ENCODE measurements around the gene STUB1.

Gene STUB1

DNA sequence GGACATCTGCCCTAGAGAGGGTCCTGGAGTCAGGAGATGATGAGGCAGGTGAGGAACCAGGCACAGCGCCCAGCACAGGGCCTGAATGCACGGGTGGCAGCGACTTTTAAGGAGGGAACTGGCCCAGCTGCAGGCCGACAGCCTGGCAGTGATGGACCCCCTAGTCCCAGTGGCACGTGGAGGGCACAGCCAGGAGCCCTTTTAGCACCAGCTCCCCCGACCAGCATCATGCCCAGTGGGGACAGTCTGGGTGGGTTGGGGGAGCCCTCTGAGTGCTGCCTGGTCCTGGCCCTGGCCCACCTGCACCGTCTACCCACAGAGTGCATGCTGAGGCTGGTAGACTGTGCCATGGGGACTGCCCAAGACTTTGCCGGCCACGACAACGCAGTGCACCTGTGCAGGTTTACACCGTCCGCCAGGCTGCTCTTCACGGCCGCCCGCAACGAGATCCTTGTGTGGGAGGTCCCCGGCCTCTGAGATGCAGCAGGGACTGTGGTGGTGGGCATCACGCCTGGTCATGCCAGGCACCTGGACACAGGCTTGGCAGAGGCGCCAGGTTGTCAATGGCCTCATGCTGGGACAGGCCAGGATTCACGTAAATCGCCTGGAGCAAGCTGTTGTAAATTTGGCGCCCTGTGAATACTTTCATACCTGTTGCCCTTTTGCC is 13.0 kb upstream of the STUB1 start:
- no peak for DNase-seq (ENCODE audit: low read depth)

DNA sequence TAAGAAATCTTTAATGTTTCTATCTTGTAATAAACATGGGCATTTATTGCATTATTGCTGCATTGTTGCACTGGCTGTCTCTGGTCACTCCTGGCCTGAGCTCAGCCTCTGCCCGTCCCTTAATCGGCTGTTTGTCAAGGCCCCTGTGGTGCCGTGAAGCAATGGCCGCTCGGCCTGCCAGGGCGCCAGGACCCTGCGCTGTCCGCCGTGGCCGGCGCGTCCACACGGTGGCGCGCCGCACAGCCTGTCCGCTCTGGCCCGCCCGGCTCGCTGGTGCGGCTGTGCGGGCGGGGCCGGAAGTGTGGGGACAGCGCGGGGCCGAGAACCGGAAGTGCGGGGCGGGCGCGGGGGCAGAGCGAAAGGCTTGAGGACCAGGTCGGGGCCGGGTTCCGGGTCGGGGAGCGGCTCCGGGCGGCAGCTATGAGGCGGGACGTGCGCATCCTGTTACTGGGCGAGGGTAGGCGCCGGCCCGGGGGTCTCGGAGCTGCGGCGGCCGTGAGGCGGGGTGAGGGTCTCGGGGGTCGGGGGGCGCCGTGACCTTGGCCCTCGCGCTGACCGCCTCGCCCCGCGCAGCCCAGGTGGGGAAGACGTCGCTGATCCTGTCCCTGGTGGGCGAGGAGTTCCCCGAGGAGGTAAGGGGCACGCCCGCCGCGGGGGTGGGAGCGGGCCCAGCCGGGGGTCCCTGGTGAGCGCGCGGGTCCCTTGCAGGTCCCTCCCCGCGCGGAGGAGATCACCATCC is 12.3 kb upstream of the STUB1 start, which contains the start of gene RHOT2:
Gene RHOT2, plus strand, starts transcription at position 353 of the 739 bp plus-strand sequence. Its CDS starts 68 bp downstream, at position 421.
- peak; percentile 90 for DNase-seq (ENCODE audit: low read depth)

GRCh38 chr16:668519-669171 is 11.6 kb upstream of the STUB1 start:
- DNase-seq (ENCODE audit: low read depth): peak; percentile 17

DNA sequence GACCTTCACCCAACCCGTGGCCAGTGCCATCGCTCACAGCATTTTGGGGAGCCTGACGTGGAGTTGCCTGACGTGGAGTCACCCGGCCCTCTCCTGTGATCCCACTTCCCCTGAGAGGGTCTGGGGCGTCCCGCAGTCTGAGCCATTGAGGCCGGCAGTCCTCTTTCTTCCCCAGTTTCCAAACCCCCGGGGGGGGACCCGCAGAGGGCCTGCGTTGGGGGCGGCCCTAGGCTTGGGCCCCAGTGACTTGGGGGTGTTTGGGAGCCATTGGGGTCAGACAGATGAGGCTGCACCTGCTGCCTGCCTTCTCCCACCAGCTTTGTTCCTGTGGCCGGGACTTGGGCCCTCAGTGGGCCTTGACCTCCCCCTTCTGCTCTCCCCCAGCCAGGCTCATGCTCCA is 10.5 kb upstream of the STUB1 start:
- no peak for DNase-seq (ENCODE audit: low read depth)

- DNase-seq (ENCODE audit: low read depth): no peak
Measured at GRCh38 chr16:670485-671352, 9.5 kb upstream of the STUB1 start.

DNA sequence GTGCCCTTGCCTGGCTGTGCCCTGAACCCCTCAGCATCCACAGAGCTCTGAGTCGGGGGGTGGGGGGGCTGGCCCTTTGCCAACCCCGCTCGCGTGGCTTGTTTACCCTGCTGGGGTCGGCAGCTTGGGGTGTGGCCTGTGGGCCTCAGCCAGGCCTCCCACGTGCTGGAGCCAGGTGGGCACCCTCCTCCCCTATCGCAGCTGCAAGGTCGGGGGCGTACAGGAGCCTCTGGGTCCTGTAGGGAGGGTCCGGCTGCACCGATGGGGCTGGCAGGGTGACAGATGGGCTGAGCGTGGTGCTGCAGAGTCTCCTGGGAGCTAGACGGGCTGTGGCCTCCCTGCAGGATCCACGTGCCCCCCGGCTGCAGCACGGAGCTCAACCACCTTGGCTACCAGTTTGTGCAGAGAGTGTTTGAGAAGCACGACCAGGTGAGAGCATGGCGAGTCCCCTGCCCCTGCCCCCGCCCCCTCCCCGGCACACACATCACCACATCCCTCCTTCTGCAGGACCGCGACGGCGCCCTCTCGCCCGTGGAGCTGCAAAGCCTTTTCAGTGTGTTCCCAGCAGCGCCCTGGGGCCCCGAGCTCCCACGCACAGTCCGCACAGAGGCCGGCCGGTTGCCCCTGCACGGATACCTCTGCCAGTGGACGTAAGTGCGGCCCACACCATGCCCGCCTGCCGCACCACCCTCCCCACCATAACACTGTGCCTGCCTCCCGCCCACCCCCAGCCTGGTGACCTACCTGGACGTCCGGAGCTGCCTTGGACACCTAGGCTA is 8.7 kb upstream of the STUB1 start:
- no peak for DNase-seq (ENCODE audit: low read depth)

DNA sequence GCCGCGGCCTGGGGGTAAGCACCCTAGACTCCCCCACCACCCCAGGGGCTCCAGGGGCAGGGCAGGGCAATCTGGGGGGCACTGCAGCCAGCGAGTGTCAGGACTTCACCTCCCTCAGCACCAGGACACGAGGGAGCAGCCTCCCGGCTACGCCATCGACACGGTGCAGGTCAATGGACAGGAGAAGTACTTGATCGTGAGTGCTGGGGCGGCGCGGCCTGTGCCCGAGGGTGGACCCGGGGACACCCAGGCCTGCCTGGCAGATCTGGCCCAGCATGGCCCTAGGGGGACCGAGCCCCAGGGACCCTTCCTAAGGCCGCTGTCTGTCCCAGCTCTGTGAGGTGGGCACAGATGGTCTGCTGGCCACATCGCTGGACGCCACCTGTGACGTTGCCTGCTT is 7.8 kb upstream of the STUB1 start:
- DNase-seq (ENCODE audit: low read depth): no peak

GRCh38 chr16:672851-673250 is 7.4 kb upstream of the STUB1 start:
- DNase-seq (ENCODE audit: low read depth): no peak

DNA sequence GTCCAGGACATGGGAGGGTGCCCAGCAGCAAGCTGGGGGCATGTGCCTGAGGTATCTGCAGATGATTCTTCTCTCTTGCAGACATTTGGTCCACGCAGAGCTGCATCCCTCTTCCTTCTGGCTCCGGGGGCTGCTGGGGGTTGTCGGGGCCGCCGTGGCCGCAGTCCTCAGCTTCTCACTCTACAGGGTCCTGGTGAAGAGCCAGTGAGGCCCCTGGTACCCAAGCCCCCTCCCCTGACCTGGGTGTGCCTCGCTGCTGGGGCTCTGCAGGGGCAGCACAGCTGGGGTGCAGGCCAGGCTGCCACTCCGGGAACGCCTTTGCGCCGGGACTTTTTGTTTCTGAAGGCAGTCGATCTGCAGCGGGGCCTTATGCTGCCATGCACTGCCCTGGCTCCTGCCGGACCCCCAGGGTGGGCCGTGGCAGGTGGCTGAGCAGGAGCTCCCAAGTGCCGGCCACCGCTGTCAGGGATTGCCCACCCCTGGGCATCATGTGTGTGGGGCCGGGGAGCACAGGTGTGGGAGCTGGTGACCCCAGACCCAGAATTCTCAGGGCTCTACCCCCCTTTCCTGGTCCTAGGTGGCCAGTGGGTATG is 6.7 kb upstream of the STUB1 start:
- no peak for DNase-seq (ENCODE audit: low read depth)

GRCh38 chr16:674214-674881 is 5.9 kb upstream of the STUB1 start:
- DNase-seq (ENCODE audit: low read depth): no peak

DNA sequence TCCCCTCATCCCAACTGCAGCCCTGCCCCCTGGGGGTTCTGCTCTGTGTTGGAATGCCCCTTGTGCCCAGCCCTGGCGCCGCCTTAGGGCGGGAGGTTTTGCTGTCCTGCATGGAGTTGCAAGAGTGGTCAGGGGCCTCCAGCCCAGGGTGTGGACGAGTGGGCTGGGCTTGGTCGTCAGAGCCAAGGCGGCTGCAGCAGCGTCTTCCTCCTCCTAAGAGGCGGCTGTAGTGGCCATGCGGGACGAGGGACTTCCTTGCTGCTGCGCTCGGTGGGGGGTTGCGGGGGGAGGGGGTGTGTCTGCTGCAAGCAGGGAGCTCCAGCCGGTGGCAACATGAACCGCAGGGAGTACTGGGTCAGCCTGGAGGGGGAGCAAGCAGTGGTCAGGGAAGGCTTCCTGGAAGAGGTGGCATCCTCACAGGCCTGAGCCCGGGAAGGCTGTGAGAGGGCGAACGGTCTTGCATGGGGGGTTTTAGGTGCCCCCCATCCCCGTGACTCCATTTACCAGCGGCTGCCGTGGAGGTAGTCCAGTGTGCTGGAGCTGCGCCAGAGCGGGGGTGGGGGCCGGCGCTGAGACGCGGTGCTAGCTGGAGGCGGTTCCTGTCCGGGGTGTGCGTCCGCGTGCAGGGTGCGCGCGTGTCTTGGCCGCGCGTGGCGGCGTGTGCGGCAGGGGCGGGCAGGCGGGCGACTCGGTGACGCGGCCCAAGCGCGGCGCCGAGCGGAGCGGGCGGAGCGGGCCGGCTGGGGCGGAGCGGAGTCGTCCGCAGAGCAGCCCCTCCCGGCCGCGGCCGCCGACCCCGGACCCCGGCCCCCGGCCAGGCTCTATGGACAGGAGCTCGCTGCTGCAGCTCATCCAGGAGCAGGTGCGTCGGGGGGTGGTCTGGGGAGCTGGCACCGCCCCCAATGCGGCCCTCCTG is 5.0 kb upstream of the STUB1 start, which contains the start of gene RHBDL1:
Gene RHBDL1, plus strand, starts transcription at position 704 of the 916 bp plus-strand sequence. Its CDS starts 120 bp downstream, at position 824.
- DNase-seq (ENCODE audit: low read depth): peak; percentile 53

- DNase-seq (ENCODE audit: low read depth): no peak
Measured at GRCh38 chr16:675884-676564, 4.2 kb upstream of the STUB1 start.

DNA sequence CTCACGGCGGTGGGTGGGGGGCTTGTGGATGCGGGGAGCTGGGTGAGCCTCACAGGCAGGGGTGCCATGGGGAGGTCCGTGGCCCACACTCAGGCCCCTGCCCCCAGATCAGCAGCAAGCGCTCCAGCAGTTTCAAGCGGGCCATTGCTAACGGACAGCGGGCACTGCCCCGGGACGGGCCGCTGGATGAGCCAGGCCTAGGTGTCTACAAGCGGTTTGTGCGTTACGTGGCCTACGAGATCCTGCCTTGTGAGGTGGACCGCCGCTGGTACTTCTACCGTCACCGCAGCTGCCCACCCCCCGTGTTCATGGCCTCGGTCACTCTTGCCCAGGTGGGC is 3.7 kb upstream of the STUB1 start:
- no peak for DNase-seq (ENCODE audit: low read depth)

DNA sequence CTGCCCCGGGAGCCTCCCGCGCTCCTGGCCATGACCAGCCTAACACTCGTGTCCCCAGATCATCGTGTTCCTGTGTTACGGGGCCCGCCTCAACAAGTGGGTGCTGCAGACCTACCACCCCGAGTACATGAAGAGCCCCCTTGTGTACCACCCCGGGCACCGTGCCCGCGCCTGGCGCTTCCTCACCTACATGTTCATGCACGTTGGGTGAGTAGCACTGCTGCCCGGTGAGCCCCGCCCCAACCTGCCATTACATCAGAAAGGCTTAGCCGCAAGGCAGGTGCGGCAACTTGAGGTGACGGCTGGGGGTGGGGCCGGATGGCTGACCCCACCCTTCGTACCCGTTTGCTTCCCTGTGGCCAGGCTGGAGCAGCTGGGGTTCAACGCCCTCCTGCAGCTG is 3.3 kb upstream of the STUB1 start:
- no peak for DNase-seq (ENCODE audit: low read depth)

GRCh38 chr16:677316-678190 is 2.7 kb upstream of the STUB1 start:
- no peak for DNase-seq (ENCODE audit: low read depth)

- no peak for DNase-seq (ENCODE audit: low read depth)
Measured at GRCh38 chr16:678209-678857, 1.9 kb upstream of the STUB1 start.
